ENCODE results near the gene METTL16. TPM values are rescaled to one million over a fixed set of nuclear protein-coding genes. Genes with fewer than 3 reads are reported as not detected.
A peak's percentile ranks its signal among the peaks of the same experiment; 100 is the strongest.

Gene METTL16
- total RNA-seq, 1 experiment from 2014 or later: 37.6 TPM

DNA sequence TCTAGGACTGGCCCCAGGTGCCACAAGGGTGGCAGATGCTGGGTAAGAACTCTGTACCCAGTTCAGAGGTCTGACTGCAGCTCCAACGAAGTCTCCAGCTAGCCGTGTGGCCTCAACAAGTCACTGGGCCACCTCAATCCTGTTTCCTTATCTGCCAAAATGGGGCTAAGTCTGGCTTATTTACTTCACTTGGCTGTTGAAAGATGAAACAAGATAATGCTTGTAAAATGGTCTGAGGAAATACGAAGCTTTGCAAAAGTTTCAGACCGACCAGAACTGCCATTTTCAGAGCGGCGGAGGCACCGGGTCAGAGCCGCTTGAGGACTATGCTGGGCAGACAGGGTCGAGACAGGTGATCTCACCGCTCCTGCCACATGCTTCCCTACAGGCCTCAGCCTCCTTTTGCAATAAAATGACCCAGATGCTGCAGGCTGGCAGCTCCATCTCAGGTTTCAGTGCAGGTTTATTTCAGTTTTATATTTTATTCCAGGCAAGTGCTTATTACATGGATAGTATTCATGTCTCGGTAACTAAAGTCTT is 128.0 kb downstream of the METTL16 start:
- H3K9ac ChIP-seq (ENCODE audit: low read length): no peak overlapping the region
- CTCF ChIA-PET: interaction anchor here (0.7 to 6.3 kb wide), 11 partner anchors 9 to 341 kb away, joined by 3 to 351 read pairs (median 6); partner anchors contain the start of gene TSR1

More for the DNA sequence above, 128.0 kb downstream of the METTL16 start:
- Histone ChIP-seq H3K9me2 (ENCODE audit: insufficient read depth) (no peaks in the 10 kb centered on the region), H3K4me2 (ENCODE audit: low read length) (no peak overlapping the region), H3K27me3 (ENCODE audit: insufficient read depth, low read length) (no peaks in the 10 kb centered on the region), H2AFZ (ENCODE audit: low read depth, low read length, poor library complexity, severe bottlenecking) (no peak overlapping the region), H3K9me3 (ENCODE audit: control insufficient read depth in 1 of 2, insufficient read depth in 1 of 2, low read depth in 1 of 2, low read length in 2 of 2) (no peaks in the 10 kb centered on the region), H4K20me1 (ENCODE audit: insufficient read depth) (no peaks in the 10 kb centered on the region), H3K27ac (ENCODE audit: low read depth, low read length) (peak overlapping the region; percentile 29), H3K4me3 (replicated peaks in 1 of 2; ENCODE audit: low read depth in 1 of 2, low read length in 2 of 2) (no peak overlapping the region), H3K79me2 (ENCODE audit: insufficient read depth, low read length) (no peaks in the 10 kb centered on the region), H3K36me3 (ENCODE audit: control insufficient read depth in 1 of 2, insufficient read depth in 2 of 2, low read length in 2 of 2) (peaks cover 0 to 3% of the 10 kb centered on the region in 2 experiments; a peak in 2 of 4 replicates), H3K4me1 (ENCODE audit: control insufficient read depth in 1 of 2, insufficient read depth in 2 of 2, low read length in 2 of 2) (peaks cover 0 to 8% of the 10 kb centered on the region in 2 experiments; a peak in 1 of 4 replicates)
- DNase-seq (ENCODE audit: low read depth, low spot score): no peak
- POLR2A ChIA-PET: interaction anchor here (1.1 to 2.1 kb wide), 5 partner anchors 9 to 32 kb away, joined by 3 to 18 read pairs (median 7); no protein-coding TSS in a partner anchor
- RAD21 ChIA-PET (ENCODE audit: low non-redundant PET in 1 of 2, low total read pairs in 2 of 2, uncharacterized antibody in 2 of 2, unreplicated experiment in 2 of 2): interaction anchor here (1.6 to 2.7 kb wide), 3 partner anchors 23 to 33 kb away, joined by 6 to 40 read pairs (median 33); no protein-coding TSS in a partner anchor
- ATAC-seq: no peak
- TF ChIP-seq JUND (IDR thresholded peaks at IDR 0.05): no peak
- TF ChIP-seq EZH2phosphoT487 (IDR thresholded peaks at IDR 0.05; ENCODE audit: borderline replicate concordance): no peak
- TF ChIP-seq, protein P1, sequence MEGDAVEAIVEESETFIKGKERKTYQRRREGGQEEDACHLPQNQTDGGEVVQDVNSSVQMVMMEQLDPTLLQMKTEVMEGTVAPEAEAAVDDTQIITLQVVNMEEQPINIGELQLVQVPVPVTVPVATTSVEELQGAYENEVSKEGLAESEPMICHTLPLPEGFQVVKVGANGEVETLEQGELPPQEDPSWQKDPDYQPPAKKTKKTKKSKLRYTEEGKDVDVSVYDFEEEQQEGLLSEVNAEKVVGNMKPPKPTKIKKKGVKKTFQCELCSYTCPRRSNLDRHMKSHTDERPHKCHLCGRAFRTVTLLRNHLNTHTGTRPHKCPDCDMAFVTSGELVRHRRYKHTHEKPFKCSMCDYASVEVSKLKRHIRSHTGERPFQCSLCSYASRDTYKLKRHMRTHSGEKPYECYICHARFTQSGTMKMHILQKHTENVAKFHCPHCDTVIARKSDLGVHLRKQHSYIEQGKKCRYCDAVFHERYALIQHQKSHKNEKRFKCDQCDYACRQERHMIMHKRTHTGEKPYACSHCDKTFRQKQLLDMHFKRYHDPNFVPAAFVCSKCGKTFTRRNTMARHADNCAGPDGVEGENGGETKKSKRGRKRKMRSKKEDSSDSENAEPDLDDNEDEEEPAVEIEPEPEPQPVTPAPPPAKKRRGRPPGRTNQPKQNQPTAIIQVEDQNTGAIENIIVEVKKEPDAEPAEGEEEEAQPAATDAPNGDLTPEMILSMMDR (IDR thresholded peaks at IDR 0.05 in 2 of 3, conservative IDR thresholded peaks at IDR 0.05 in 1 of 3; ENCODE audit: borderline replicate concordance in 1 of 3, insufficient read depth in 1 of 3, low read depth in 2 of 3, low read length in 2 of 3): no peak
- no peak for TF ChIP-seq POLR2AphosphoS5 (IDR thresholded peaks at IDR 0.05; ENCODE audit: low read depth, low read length)
- TF ChIP-seq SIN3A (IDR thresholded peaks at IDR 0.05; ENCODE audit: low read depth): no peak
- no peak for TF ChIP-seq POLR2A (IDR thresholded peaks at IDR 0.05; ENCODE audit: borderline replicate concordance, extremely low read depth, insufficient read depth, insufficient read length)
- no peak for TF ChIP-seq ATF3 (IDR thresholded peaks at IDR 0.05)
- no peak for TF ChIP-seq ZNF274 (IDR thresholded peaks at IDR 0.05; ENCODE audit: low read depth, low read length)
- no peak for TF ChIP-seq ELF1 (IDR thresholded peaks at IDR 0.05; ENCODE audit: borderline replicate concordance, low read depth)
- TF ChIP-seq SRF (IDR thresholded peaks at IDR 0.05; ENCODE audit: low read depth): no peak
- no peak for TF ChIP-seq TCF7L2 (IDR thresholded peaks at IDR 0.05; ENCODE audit: borderline replicate concordance, extremely low read depth, insufficient read depth, insufficient read length)
- TF ChIP-seq, protein P2, sequence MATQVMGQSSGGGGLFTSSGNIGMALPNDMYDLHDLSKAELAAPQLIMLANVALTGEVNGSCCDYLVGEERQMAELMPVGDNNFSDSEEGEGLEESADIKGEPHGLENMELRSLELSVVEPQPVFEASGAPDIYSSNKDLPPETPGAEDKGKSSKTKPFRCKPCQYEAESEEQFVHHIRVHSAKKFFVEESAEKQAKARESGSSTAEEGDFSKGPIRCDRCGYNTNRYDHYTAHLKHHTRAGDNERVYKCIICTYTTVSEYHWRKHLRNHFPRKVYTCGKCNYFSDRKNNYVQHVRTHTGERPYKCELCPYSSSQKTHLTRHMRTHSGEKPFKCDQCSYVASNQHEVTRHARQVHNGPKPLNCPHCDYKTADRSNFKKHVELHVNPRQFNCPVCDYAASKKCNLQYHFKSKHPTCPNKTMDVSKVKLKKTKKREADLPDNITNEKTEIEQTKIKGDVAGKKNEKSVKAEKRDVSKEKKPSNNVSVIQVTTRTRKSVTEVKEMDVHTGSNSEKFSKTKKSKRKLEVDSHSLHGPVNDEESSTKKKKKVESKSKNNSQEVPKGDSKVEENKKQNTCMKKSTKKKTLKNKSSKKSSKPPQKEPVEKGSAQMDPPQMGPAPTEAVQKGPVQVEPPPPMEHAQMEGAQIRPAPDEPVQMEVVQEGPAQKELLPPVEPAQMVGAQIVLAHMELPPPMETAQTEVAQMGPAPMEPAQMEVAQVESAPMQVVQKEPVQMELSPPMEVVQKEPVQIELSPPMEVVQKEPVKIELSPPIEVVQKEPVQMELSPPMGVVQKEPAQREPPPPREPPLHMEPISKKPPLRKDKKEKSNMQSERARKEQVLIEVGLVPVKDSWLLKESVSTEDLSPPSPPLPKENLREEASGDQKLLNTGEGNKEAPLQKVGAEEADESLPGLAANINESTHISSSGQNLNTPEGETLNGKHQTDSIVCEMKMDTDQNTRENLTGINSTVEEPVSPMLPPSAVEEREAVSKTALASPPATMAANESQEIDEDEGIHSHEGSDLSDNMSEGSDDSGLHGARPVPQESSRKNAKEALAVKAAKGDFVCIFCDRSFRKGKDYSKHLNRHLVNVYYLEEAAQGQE (IDR thresholded peaks at IDR 0.05; ENCODE audit: low read depth): no peak
- TF ChIP-seq YY1 (IDR thresholded peaks at IDR 0.05; ENCODE audit: extremely low read depth, insufficient replicate concordance, low read depth, low read length): no peak
- intact Hi-C loops (cut with micrococcal nuclease): no loop called here
- BruUV-seq (replicated peaks): no TSS peak

Measured in HCT116 (cell line).